Activated naive CD4-positive, alpha-beta T cell treated with anti-CD3 and anti-CD28 coated beads, Interleukin-2, amount 50 U/mL, for 16 hours (primary cell): ENCODE data around the gene TMEM144.
"Not testable (repeated sequence)": the region's sequence is repeated elsewhere in the genome, so short reads cannot be mapped to it uniquely, and the experiment has no call there.

Source experiments
- DNase-seq: peaks from one replicate; pipeline ENCODE4 v3.0.0-alpha.2; 2020

The TMEM144 gene

GRCh38 chr4:158192439-158193158, 17.7 kb upstream of the TMEM144 start:
- DNase-seq: no peak

GRCh38 chr4:158193171-158193749, 17.0 kb upstream of the TMEM144 start:
- DNase-seq: no peak

DNA sequence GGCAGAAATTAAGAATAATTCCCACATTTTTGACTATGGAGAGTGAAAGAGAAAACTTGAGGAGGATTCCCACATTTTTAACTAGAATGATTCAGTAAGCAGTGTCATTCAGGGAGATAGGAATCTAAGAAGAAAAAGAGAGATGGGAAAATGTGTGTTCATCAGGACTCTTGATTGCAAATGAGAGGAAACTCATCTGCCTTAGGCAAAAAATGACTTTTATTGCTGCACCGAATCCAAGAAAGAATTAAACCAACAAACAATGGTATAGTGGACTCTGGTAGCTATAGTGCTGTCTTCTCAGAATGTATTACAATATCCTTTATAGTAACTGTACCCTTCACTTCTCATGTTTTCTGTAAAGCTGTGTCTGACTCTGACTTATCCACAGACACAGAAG, 15.0 kb upstream of the TMEM144 start:
- DNase-seq: no peak

GRCh38 chr4:158197194-158197776, 13.0 kb upstream of the TMEM144 start:
- DNase-seq: no peak

GRCh38 chr4:158200214-158200613, 10.1 kb upstream of the TMEM144 start:
- no peak for DNase-seq

GRCh38 chr4:158201322-158201721, 9.0 kb upstream of the TMEM144 start:
- no peak for DNase-seq

DNA sequence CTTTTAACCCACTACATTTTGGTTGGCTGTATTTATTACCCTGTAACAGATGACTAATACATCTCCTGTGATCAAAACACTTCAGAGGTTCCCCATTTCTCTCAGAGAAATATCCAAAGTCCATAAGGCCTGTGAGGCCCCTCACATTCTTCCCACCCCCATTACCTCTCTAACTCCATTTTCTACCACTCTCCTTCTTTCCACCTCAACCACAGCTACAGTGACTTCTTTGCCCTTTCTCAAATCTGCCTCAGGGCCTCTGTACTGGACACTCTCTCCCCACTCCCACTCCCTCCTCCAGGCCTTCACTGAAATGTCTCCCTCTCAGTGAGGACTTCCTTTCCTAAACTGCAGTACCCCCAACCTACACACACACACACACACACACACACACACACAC, 8.4 kb upstream of the TMEM144 start:
- no peak for DNase-seq

GRCh38 chr4:158202481-158202880, 7.8 kb upstream of the TMEM144 start:
- DNase-seq: no peak

DNA sequence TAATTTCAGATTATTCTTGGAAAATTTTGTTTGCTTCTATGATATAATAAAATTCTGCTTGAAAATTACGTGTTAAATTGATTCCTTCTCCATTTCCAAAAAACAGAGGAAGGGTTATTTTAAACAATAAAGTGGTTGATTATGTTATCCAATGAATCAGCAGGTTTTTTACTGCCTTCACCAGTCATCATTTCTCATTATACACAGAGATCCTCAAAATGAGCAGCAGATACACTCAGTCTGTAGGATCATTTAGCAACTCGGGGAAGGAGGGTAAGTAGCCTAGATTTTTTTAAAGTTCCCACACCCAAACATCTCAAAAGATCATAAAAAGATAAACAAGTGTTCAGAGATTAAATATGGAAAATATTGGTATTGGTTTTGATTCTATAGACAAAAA, 6.8 kb upstream of the TMEM144 start:
- no peak for DNase-seq

DNA sequence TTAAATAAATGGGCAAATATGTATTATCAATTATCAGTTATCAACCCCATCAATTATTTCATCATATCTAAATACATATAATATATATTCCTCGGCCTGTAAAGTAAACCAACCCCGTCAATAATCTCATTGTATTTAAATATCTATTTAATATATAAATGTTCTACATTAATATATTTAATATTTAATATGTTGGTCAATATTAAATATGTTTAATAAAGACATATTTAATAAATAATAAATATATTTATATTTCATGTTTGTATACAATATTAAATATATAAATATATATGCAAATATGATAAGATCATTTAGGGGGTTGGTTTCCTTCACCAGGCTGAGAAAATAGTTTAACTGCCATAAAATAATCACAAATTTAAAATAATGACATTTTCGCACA, 6.4 kb upstream of the TMEM144 start:
- no peak for DNase-seq

DNA sequence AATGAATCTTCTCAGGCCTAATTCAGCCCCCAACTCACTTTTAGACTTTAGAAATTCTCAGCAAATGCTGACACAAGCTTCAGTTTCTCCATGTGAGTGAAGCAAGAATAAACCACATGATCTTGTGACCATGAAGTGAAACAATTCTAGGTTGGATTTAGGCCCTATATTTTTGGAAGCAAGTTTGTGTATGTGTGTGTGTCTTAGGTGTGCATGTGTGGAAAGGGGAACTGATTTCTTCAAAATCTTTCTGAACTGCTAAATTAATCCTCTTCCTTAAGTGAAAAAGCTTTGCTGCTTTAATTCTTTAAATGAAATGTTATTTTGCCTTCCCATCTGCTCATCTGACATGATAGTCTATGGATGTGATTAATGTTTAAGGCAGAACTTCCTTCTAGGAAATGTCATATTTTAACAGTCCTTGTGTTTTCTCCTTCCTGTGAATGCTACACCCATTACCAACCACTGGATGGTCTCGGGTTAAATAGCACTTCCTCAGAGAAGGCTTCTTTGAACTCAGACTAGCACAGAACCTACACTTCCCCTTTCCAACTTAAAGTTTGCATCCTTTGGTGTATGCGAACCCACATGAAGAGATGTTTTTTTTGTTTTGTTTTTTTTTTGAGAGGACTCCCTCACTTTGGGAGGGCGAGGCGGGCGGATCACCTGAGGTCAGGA, 1.2 kb upstream of the TMEM144 start:
- DNase-seq: no peak

DNA sequence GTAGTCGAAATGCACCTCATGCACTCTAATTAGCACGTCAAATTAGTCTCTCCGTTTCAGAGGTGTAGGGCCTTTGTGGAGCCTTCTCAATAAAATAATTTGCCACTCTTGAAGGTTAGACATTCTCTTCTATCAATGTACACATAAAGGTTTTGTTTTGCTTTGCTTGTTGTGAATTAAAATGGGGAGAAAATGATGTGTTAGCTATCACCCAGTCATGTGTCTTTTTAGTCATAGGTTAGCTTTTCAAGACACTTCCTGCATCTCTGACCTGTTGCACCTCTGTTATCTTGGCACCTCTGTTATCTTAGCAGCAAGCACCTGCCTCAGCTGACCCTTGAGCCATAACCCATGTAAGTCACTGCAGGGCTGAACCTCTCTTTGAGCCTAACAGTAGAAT, 936 bp downstream of the TMEM144 start:
- no peak for DNase-seq

DNA sequence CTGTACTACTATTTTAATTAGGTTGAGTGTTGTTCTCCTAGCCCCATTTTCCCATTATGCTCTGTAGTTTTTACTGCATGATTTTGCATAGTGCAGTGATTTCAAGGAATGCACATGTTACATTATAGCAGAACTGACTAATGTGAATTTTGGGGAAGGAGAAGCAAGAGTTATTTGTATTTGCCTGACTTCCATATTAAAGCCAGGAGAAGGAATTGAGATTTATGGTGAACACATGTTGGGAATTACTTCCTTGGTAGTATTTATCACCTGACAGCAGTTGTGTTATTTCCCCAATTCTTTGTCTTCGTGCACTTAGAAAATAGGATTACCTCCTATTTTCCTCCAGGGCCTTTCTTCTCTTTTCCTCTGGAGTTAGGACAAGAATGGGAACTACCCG, 3.2 kb downstream of the TMEM144 start:
- DNase-seq: no peak

- DNase-seq: no peak
These were observed 4.6 kb downstream of the TMEM144 start for GRCh38 chr4:158214856-158215255.

GRCh38 chr4:158217763-158218162, 7.5 kb downstream of the TMEM144 start:
- DNase-seq: no peak

- DNase-seq: no peak
These were observed 9.3 kb downstream of the TMEM144 start for GRCh38 chr4:158219623-158220022.

- not testable (repeated sequence) for DNase-seq
These were observed 14.0 kb downstream of the TMEM144 start for GRCh38 chr4:158224318-158224717.

DNA sequence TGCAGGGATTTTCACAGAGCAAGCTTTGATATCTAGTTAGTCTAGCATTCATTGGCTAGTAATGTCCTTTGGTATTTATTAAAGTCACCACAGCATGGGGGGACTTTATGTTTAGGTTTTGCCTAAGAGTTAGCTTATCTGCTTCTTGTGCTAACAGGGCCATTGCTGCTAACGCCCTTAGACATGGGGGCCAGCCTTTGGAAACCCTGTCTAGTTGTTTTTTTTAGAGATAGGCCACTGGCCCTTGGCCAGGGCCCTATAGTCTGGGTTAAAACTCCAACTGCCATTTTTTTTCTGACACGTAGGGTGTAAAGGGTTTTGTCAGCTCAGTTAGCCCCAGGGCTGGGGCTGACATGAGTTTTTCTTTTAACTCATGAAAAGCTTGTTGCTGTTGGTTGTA, 14.7 kb downstream of the TMEM144 start:
- DNase-seq: not testable (repeated sequence)

DNA sequence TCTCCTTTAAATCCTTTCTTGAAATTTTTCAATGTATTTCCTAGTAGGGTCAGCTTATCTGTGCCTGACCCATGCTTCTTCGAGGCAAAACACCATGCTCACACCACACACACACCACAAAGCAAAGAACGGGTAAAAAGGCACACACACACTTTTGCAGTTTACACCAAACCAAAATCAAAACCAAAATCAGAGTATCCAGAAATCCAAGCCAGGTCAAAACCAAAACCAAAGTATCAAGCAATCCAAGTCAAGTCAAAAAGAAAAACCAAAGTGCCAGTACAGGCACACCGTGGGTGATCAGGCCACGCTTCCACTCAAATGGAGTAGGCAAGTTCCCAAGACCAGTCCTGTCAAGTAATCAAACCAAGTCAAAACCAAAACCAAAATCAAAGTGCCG, 17.6 kb downstream of the TMEM144 start:
- DNase-seq: not testable (repeated sequence)

DNA sequence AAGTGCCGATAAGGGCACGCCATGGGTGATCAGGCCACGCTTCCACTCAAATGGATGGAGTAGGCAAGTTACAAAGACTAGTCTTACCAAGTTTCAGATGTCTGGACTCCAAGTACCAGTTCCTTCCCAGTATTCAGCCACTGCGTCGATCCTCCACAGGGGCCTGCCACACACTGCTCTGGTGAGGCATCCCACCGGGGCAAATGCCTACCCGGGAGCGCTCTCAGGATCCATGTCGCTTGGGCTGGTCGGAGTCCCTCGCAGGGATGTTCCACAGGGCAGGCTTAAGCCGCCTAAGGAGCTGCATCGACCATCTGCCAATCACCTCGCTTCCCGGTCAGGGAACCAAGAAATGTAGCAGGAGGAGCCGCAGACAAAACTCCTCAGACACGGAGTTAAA, 18.1 kb downstream of the TMEM144 start:
- not testable (repeated sequence) for DNase-seq

- DNase-seq: no peak
These were observed 19.5 kb downstream of the TMEM144 start for GRCh38 chr4:158229768-158230167.

GRCh38 chr4:158234671-158235070, 24.4 kb downstream of the TMEM144 start:
- no peak for DNase-seq

- DNase-seq: no peak
These were observed 26.2 kb downstream of the TMEM144 start for GRCh38 chr4:158236304-158237030.
